ENCODE results near the gene CENATAC. TPM values are rescaled to one million over a fixed set of nuclear protein-coding genes. Genes with fewer than 3 reads are reported as not detected.
"Not testable (repeated sequence)": the region's sequence is repeated elsewhere in the genome, so short reads cannot be mapped to it uniquely, and the experiment has no call there.

CENATAC gene, protein sequence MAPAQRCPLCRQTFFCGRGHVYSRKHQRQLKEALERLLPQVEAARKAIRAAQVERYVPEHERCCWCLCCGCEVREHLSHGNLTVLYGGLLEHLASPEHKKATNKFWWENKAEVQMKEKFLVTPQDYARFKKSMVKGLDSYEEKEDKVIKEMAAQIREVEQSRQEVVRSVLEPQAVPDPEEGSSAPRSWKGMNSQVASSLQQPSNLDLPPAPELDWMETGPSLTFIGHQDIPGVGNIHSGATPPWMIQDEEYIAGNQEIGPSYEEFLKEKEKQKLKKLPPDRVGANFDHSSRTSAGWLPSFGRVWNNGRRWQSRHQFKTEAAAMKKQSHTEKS
- 12.4 and 14.1 TPM in 2 replicates for total RNA-seq (2014; rRNA removed; shearing (Covaris generic))
- polyA plus RNA-seq (2015; cell fraction: cytosol; rRNA removed) = 3.1 and 3.9 TPM in 2 replicates
- 58.6 and 70.2 TPM in 2 replicates for polyA plus RNA-seq (2015; cell fraction: nucleus; rRNA removed)

DNA sequence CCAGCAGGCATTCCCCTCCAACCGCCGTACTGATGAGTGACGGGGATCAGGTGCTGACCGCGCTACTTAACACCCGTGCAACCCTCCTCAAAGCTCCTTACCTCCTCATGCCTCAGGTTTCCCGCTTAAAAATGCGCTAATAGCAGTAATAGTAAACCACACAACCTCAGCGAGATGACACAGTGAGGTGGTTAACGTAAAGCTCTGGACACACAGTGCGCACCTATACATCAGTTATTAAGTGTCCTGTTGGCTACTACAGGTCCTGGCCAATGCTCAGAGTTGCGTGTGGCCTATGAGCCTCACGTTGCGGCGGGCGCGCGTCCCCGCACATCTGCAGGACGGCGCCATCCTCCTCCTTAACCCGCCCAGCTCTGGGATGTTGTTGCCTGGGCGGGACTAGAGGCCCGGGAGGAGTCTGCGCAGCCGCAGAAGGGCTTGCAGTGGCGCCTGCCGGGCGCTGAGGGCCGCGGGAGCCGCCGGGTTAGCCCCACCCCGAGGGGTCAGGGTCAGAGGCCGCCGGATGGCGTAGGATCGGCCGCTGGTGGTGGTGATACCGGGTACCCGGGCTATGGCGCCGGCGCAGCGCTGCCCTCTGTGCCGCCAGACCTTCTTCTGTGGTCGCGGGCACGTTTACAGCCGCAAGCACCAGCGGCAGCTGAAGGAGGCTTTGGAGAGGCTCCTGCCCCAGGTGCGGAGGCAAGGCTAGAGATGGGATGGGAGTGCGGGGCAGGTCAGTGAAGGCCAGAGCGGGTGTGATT, at the start of gene CENATAC:
Gene CENATAC (plus strand): TSS at position 512 of the 761 bp plus-strand sequence. CDS start 60 bp downstream, at position 572.
- DNase-seq (ENCODE audit: low read depth) = peak; percentile 85

- peak; percentile 26 for DNase-seq (ENCODE audit: low read depth)
These were observed 44.7 kb upstream of the CENATAC start for GRCh38 chr11:118953265-118953664.

- DNase-seq (ENCODE audit: low read depth) = not testable (repeated sequence)
These were observed 44.0 kb upstream of the CENATAC start for GRCh38 chr11:118953976-118954375.

DNA sequence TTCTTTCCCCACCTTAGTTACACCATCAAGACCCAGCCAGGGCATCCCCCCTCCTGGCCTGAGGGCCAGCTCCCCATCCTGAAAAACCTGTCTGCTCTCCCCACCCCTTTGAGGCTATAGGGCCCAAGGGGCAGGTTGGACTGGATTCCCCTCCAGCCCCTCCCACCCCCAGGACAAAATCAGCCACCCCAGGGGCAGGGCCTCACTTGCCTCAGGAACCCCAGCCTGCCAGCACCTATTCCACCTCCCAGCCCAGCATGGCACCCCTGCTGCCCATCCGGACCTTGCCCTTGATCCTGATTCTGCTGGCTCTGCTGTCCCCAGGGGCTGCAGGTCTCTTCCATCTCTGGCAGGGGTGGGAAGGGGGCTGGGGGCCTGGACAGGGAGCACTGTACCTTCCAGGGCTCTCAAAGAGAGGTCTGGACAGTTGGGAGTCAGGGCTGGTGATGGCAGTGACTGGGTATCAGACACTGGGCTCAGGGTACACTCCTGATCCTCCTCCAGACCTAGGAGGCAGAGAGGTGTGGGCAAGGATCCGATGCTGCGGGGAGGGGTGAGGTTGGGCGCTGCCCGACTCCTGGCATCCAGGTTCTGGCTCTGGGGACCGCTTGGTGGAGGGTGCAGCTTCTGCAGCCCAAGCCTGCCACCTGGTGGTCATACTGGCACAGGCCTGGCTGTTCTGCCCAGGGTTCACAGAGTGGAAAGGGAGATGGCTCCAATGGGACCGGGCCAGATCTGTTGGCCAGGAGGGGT, 41.7 kb upstream of the CENATAC start, which contains the start of gene UPK2:
Gene UPK2 (plus strand): TSS at position 205 of the 753 bp plus-strand sequence. CDS start 53 bp downstream, at position 258.
- DNase-seq (ENCODE audit: low read depth) = peak; percentile 79

- DNase-seq (ENCODE audit: low read depth) = no peak
These were observed 41.0 kb upstream of the CENATAC start for GRCh38 chr11:118956847-118957469.

DNA sequence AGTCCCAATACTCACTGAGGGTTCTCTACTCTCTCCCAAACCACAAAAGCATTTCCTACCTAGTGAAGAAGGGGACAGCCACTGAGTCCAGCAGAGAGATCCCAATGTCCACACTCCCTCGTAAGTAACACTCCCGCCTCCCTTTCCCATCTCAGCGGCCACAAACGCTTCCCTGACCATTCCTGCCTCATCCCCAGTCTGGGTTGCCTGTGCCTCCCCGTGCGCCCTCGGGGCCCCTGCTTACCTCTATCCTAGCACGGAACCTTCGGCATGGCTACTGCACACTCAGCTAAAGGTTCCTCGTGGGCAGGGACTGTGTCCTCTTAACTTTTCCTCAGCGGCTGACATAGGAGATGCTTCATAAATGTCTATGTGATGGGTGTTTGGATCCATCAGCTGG, 40.4 kb upstream of the CENATAC start:
- no peak for DNase-seq (ENCODE audit: low read depth)

DNA sequence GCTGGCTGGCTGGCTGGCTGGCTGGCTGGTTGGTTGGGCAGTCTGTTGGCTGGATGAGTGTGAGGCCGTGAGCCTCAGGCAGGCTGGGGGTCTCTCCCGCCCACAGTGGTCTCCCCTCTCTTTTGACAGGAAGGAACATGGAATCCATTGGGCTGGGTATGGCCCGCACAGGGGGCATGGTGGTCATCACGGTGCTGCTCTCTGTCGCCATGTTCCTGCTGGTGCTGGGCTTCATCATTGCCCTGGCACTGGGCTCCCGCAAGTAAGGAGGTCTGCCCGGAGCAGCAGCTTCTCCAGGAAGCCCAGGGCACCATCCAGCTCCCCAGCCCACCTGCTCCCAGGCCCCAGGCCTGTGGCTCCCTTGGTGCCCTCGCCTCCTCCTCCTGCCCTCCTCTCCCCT, 40.0 kb upstream of the CENATAC start:
- no peak for DNase-seq (ENCODE audit: low read depth)

- no peak for DNase-seq (ENCODE audit: low read depth)
These were observed 39.4 kb upstream of the CENATAC start for GRCh38 chr11:118958577-118958976.

GRCh38 chr11:118961189-118961588, 36.7 kb upstream of the CENATAC start:
- no peak for DNase-seq (ENCODE audit: low read depth)

DNA sequence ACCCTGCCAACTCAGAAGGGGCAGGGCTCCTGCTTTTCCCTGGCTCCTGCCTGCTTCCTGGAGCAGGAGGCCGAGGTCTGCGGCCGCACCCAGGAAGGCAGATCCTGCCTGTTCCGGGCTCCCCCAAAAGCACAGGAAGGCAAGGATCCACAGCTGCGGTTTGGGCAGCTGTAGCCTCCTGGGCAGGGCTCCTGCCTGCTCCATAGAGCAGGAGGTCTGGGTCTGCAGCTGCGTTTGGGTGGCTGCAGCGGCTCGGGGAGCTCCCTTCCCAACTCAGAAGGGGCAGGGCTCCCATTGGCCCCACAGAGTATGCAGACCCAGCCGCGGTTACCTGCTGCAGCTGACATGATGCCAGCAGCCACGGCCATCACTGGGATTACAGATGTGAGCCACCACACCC, 36.3 kb upstream of the CENATAC start:
- DNase-seq (ENCODE audit: low read depth) = no peak

DNA sequence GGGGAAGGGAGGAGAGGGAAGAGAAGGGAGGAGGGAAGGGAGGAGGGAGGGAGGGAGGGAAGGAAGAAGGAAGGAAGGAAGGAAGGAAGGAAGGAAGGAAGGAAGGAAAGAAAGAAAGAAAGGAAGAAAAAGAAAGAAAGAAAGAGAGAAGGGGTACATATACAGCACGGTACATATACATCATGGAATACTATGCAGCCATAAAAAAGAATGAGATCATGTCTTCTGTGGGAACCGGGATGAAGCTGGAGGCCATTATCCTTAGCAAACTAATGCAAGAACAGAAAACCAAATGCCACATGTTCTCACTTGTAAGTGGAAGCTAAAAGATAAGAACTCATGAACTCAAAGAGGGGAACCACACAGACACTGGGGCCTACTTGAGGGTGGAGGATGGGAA, 28.4 kb upstream of the CENATAC start:
- DNase-seq (ENCODE audit: low read depth) = not testable (repeated sequence)

DNA sequence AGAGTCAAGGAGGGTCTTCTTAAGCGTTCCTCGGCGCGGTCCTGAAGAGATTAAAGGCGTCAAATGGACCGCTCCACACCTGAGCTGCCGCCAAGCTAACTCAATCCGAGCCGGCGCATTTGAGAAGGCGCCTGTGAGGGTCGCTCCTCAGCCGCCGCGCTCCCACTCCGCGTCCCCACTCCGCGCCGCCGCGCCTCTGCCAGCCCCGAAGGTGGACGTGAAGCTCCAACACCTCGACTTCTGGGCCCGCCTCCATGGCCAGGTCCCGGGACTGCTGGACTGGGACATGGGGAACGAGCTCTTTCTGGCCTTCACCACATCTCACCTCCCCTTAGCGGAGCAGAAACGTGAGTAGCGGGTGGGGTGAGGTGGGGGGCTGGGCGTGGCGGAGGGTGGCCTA, 26.3 kb upstream of the CENATAC start, which contains the start of gene FOXR1:
Gene FOXR1 (plus strand): TSS at position 116 of the 400 bp plus-strand sequence. CDS start 171 bp downstream, at position 287.
- DNase-seq (ENCODE audit: low read depth) = no peak

DNA sequence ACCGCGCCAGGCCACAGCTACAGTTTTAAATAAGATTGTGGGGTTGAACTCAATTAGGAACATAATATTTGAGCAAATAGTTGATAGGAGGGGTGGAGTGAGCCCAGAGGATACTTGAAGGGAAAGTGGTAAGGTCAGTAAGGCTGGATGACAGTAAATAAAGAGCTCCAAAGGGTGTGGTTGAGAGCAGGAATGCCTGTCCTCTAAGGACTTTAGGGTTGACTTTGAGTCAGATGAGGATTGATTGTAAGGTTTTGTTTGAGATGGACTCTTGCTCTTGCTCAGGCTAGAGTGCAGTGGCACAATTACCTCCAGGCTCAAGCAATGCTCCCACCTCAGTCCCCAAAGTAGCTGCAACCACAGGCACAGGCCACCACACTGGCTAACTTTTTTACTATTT, 24.0 kb upstream of the CENATAC start:
- no peak for DNase-seq (ENCODE audit: low read depth)

- no peak for DNase-seq (ENCODE audit: low read depth)
These were observed 21.9 kb upstream of the CENATAC start for GRCh38 chr11:118975771-118976709.

DNA sequence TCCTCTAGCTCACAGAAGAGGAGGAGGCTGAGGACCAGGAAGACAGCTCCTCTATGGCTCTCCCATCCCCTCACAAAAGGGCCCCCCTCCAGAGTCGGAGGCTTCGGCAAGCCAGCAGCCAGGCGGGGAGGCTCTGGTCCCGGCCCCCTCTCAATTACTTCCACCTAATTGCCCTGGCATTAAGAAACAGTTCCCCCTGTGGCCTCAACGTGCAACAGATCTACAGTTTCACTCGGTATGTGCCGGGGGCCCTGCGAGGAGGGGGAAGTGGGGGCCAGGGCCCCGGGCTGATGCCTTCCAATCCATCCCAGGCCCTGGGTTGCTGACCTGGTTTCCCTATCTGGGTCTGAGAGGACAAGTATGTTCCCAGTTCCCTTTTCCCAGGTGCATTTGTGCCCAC, 18.5 kb upstream of the CENATAC start:
- no peak for DNase-seq (ENCODE audit: low read depth)

DNA sequence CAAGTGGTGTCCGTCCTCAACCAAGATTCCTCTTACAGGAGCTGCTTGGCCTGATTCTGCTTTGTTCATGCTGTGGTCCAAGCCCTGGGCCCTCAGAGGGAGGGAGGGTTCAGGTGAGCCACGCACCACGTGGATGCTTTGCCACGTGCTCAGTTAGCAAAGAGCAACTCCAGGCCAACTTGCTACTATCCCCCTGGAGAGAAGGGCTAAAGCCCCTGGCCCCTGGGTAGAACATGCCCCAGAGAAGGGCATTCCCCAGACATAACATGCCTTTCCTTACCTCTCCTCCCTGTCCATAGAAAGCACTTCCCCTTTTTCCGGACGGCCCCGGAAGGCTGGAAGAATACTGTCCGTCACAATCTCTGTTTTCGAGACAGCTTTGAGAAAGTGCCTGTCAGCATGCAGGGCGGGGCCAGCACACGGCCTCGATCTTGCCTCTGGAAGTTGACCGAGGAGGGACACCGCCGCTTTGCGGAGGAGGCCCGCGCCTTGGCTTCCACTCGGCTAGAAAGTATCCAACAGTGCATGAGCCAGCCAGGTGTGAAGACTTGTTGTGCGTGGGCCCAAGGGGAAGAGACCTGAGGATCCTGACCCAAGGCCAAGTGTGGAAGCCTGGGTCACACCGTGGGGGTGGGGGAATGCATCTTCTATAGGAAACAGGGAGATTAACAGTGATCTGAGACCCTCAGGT, 17.6 kb upstream of the CENATAC start:
- no peak for DNase-seq (ENCODE audit: low read depth)

DNA sequence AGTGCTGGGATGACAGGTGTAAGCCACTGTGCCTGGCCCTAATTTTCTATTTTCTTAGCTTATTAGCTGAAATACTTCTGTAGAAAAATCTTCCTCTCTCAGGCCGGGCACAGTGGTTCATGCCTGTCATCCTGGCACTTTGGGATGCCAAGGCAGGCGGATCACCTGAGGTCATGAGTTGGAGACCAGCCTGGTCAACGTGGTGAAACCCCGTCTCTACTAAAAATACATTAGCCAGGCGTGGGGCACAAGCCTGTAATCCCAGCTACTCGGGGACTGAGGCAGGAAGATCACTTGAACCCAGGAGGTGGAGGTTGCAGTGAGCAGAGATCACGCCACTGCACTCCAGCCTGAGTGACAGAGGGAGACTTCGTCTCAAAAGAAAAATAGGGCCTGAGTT, 13.6 kb upstream of the CENATAC start:
- DNase-seq (ENCODE audit: low read depth) = not testable (repeated sequence)

DNA sequence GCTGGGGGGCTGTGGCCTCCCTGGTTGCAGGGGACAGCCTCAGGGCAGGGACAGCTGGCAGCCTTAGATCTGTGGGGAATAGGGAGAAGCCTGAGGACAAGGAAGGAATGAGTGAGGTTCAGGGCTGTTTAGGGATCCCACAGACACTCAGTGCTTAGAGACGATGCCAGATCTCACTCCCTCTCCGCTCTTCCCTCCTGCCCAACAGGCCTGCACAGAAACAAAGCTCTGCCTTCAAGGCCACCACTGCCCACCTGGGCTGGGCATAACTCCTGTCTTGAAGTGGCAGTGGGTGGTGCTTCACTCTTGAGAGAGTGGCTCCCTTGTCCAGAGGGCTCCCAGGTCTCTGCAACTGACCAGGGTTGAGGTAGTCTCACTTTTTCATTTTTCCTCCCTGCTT, 13.1 kb upstream of the CENATAC start:
- no peak for DNase-seq (ENCODE audit: low read depth)

- peak; percentile 46 for DNase-seq (ENCODE audit: low read depth)
These were observed 9.7 kb upstream of the CENATAC start for GRCh38 chr11:118988280-118988679.

Measured in HT1080 (cell line).